WTC11 (cell line): Measurements from ENCODE around the gene CHD3. TPM values are rescaled to one million over a fixed set of nuclear protein-coding genes. Genes with fewer than 3 reads are reported as not detected.

ENCODE experiments used
- ATAC-seq: fragments of 200-7000 bp; cut with Tn5 transposase; 2 replicates; pipeline ENCODE4 v1.10.0; 2021; ENCODE audit warnings: mild to moderate bottlenecking, moderate library complexity
- CTCF ChIA-PET: fragments of 300-600 bp; sonication (Branson Sonifier 250); formaldehyde crosslinking; loops from one replicate; lab custom pipeline; 2021; ENCODE audit warnings: antibody characterized with exemption; lab: Charles Lee
- POLR2A ChIA-PET: fragments of 350-600 bp; sonication (Branson Sonifier 250); formaldehyde crosslinking; loops from one replicate; lab custom pipeline; 2021; ENCODE audit warnings: antibody characterized with exemption; lab: Charles Lee
- DNase-seq: peaks from one replicate; pipeline ENCODE4 v3.0.0; 2021; ENCODE audit warnings: low spot score
- H3K27ac Mint-ChIP-seq: 2 replicates; pipeline ENCODE4 v1.8.0; 2021; ENCODE audit warnings: mixed read lengths
- H3K27me3 Mint-ChIP-seq: 2 replicates; pipeline ENCODE4 v1.8.0; 2021; ENCODE audit warnings: low read depth, mild to moderate bottlenecking, moderate library complexity, mixed read lengths
- H3K36me3 Mint-ChIP-seq: 2 replicates; pipeline ENCODE4 v1.8.0; 2021; ENCODE audit warnings: mixed read lengths
- H3K4me1 Mint-ChIP-seq: 2 replicates; pipeline ENCODE4 v1.8.0; 2022; ENCODE audit warnings: mixed read lengths
- H3K4me3 Mint-ChIP-seq: 2 replicates; pipeline ENCODE4 v1.8.0; 2021; ENCODE audit warnings: mild to moderate bottlenecking, moderate library complexity, mixed read lengths
- H3K9me3 Mint-ChIP-seq: 2 replicates; pipeline ENCODE4 v1.8.0; 2021; ENCODE audit warnings: mixed read lengths
- ARID4B ChIP-seq: sonication (generic); formaldehyde crosslinking; IDR thresholded peaks from 2 replicates; pipeline ENCODE4 v1.8.0; 2023; ENCODE audit warnings: missing genetic modification reagents, mild to moderate bottlenecking, borderline replicate concordance
- ATF3 ChIP-seq: sonication (generic); formaldehyde crosslinking; conservative IDR thresholded peaks from 2 replicates; pipeline ENCODE4 v1.8.1; 2022; ENCODE audit warnings: mild to moderate bottlenecking, missing genetic modification reagents
- ATF6 ChIP-seq: sonication (generic); formaldehyde crosslinking; IDR thresholded peaks from 2 replicates; pipeline ENCODE4 v1.8.1; 2023; ENCODE audit warnings: mild to moderate bottlenecking, missing genetic modification reagents
- CREB1 ChIP-seq: sonication (generic); formaldehyde crosslinking; IDR thresholded peaks from 2 replicates; pipeline ENCODE4 v1.8.0; 2023; ENCODE audit warnings: mild to moderate bottlenecking, missing genetic modification reagents
- ESRRA ChIP-seq: sonication (generic); formaldehyde crosslinking; IDR thresholded peaks from 2 replicates; pipeline ENCODE4 v1.8.1; 2022; ENCODE audit warnings: mild to moderate bottlenecking, missing genetic modification reagents, borderline replicate concordance
- FOXJ3 ChIP-seq: sonication (generic); formaldehyde crosslinking; IDR thresholded peaks from 2 replicates; pipeline ENCODE4 v1.9.0; 2021; ENCODE audit warnings: missing genetic modification reagents, mild to moderate bottlenecking, borderline replicate concordance
- IRF2 ChIP-seq: sonication (generic); formaldehyde crosslinking; IDR thresholded peaks from 2 replicates; pipeline ENCODE4 v1.8.0; 2022; ENCODE audit warnings: low read depth, missing genetic modification reagents, borderline replicate concordance
- MXD4 ChIP-seq: fragments of 250-450 bp; sonication (Bioruptor Pico); IDR thresholded peaks from 2 replicates; pipeline ENCODE4 v1.8.0; 2021; ENCODE audit warnings: mild to moderate bottlenecking, moderate library complexity, borderline replicate concordance
- MYBL2 ChIP-seq: sonication (generic); formaldehyde crosslinking; IDR thresholded peaks from 2 replicates; pipeline ENCODE4 v1.8.1; 2023; ENCODE audit warnings: mild to moderate bottlenecking, moderate library complexity, missing genetic modification reagents
- NFATC4 ChIP-seq: fragments of 250-450 bp; sonication (Bioruptor Pico); IDR thresholded peaks from 2 replicates; pipeline ENCODE4 v1.9.0; 2021; ENCODE audit warnings: mild to moderate bottlenecking
- PRDM15 ChIP-seq: sonication (generic); formaldehyde crosslinking; IDR thresholded peaks from 2 replicates; pipeline ENCODE4 v1.8.0; 2022; ENCODE audit warnings: missing genetic modification reagents
- PREB ChIP-seq: sonication (generic); formaldehyde crosslinking; IDR thresholded peaks from 2 replicates; pipeline ENCODE4 v1.8.1; 2022; ENCODE audit warnings: mild to moderate bottlenecking, missing genetic modification reagents, moderate library complexity, borderline replicate concordance
- TEAD4 ChIP-seq: sonication (generic); formaldehyde crosslinking; IDR thresholded peaks from 2 replicates; pipeline ENCODE4 v1.8.0; 2022; ENCODE audit warnings: mild to moderate bottlenecking, missing genetic modification reagents
- ZBTB21 ChIP-seq: sonication (generic); formaldehyde crosslinking; IDR thresholded peaks from 2 replicates; pipeline ENCODE4 v1.8.1; 2023; ENCODE audit warnings: mild to moderate bottlenecking, missing genetic modification reagents, borderline replicate concordance
- ZNF121 ChIP-seq: sonication (generic); formaldehyde crosslinking; IDR thresholded peaks from 2 replicates; pipeline ENCODE4 v1.8.0; 2023; ENCODE audit warnings: missing genetic modification reagents
- ZNF671 ChIP-seq: fragments of 250-450 bp; sonication (Bioruptor Pico); IDR thresholded peaks from 2 replicates; pipeline ENCODE4 v1.8.0; 2021; ENCODE audit warnings: mild to moderate bottlenecking
- total RNA-seq: library from RNA; stranded (reverse); gene quantifications from 3 replicates; pipeline ENCODE4 v1.2.3, GENCODE V29; 2021
- TF ChIP-seq, protein P1 (sequence below): sonication (generic); formaldehyde crosslinking; IDR thresholded peaks from 2 replicates; pipeline ENCODE4 v1.8.1; 2022; ENCODE audit warnings: low read depth, missing genetic modification reagents, borderline replicate concordance
- TF ChIP-seq, protein P2 (sequence below): fragments of 250-450 bp; sonication (Bioruptor Pico); IDR thresholded peaks from 2 replicates; pipeline ENCODE4 v1.9.0; 2021; ENCODE audit warnings: mild to moderate bottlenecking
- TF ChIP-seq, protein P3 (sequence below): sonication (generic); formaldehyde crosslinking; IDR thresholded peaks from 2 replicates; pipeline ENCODE4 v1.8.1; 2023; ENCODE audit warnings: mild to moderate bottlenecking, moderate library complexity, missing genetic modification reagents

CHD3 gene
- total RNA-seq, 1 experiment from 2014 or later: 39.5 TPM

GRCh38 chr17:7940743-7941142 is 52.2 kb downstream of the CHD3 start:
- TF ChIP-seq ZNF671 (CRISPR knock-in tag): no peak
- TF ChIP-seq, protein P1, sequence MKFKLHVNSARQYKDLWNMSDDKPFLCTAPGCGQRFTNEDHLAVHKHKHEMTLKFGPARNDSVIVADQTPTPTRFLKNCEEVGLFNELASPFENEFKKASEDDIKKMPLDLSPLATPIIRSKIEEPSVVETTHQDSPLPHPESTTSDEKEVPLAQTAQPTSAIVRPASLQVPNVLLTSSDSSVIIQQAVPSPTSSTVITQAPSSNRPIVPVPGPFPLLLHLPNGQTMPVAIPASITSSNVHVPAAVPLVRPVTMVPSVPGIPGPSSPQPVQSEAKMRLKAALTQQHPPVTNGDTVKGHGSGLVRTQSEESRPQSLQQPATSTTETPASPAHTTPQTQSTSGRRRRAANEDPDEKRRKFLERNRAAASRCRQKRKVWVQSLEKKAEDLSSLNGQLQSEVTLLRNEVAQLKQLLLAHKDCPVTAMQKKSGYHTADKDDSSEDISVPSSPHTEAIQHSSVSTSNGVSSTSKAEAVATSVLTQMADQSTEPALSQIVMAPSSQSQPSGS (CRISPR knock-in tag): no peak
- no peak for TF ChIP-seq TEAD4 (CRISPR knock-in tag)
- TF ChIP-seq ZBTB21 (CRISPR knock-in tag): no peak
- no peak for TF ChIP-seq IRF2 (CRISPR knock-in tag)
- TF ChIP-seq ARID4B: no peak
- no peak for TF ChIP-seq FOXJ3 (CRISPR knock-in tag)
- no peak for TF ChIP-seq MXD4 (CRISPR knock-in tag)
- TF ChIP-seq CREB1 (CRISPR knock-in tag): no peak
- TF ChIP-seq PRDM15 (CRISPR knock-in tag): no peak
- no peak for TF ChIP-seq PREB (CRISPR knock-in tag)
- no peak for TF ChIP-seq NFATC4 (CRISPR knock-in tag)
- TF ChIP-seq ATF3 (CRISPR knock-in tag): no peak
- TF ChIP-seq ATF6 (CRISPR knock-in tag): no peak
- TF ChIP-seq MYBL2 (CRISPR knock-in tag): no peak
- TF ChIP-seq, protein P2, sequence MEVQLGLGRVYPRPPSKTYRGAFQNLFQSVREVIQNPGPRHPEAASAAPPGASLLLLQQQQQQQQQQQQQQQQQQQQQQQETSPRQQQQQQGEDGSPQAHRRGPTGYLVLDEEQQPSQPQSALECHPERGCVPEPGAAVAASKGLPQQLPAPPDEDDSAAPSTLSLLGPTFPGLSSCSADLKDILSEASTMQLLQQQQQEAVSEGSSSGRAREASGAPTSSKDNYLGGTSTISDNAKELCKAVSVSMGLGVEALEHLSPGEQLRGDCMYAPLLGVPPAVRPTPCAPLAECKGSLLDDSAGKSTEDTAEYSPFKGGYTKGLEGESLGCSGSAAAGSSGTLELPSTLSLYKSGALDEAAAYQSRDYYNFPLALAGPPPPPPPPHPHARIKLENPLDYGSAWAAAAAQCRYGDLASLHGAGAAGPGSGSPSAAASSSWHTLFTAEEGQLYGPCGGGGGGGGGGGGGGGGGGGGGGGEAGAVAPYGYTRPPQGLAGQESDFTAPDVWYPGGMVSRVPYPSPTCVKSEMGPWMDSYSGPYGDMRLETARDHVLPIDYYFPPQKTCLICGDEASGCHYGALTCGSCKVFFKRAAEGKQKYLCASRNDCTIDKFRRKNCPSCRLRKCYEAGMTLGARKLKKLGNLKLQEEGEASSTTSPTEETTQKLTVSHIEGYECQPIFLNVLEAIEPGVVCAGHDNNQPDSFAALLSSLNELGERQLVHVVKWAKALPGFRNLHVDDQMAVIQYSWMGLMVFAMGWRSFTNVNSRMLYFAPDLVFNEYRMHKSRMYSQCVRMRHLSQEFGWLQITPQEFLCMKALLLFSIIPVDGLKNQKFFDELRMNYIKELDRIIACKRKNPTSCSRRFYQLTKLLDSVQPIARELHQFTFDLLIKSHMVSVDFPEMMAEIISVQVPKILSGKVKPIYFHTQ (CRISPR knock-in tag): no peak
- TF ChIP-seq ESRRA (CRISPR knock-in tag): no peak
- TF ChIP-seq, protein P3, sequence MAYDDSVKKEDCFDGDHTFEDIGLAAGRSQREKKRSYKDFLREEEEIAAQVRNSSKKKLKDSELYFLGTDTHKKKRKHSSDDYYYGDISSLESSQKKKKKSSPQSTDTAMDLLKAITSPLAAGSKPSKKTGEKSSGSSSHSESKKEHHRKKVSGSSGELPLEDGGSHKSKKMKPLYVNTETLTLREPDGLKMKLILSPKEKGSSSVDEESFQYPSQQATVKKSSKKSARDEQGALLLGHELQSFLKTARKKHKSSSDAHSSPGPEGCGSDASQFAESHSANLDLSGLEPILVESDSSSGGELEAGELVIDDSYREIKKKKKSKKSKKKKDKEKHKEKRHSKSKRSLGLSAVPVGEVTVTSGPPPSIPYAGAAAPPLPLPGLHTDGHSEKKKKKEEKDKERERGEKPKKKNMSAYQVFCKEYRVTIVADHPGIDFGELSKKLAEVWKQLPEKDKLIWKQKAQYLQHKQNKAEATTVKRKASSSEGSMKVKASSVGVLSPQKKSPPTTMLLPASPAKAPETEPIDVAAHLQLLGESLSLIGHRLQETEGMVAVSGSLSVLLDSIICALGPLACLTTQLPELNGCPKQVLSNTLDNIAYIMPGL (CRISPR knock-in tag): no peak
- TF ChIP-seq ZNF121 (CRISPR knock-in tag): no peak
- DNase-seq: no peak
- no peaks in the 10 kb centered on the region for H3K9me3 Mint-ChIP-seq
- no peak overlapping the region for H3K4me3 Mint-ChIP-seq
- ChIA-PET CTCF (interaction anchor here (1.4 to 1.5 kb wide), 2 partner anchors 25 to 50 kb away, joined by 4 to 6 read pairs; no protein-coding TSS in a partner anchor), POLR2A (no interaction called here)
- peaks cover 66% of the 10 kb centered on the region for H3K36me3 Mint-ChIP-seq
- no peak overlapping the region for H3K27ac Mint-ChIP-seq
- no peaks in the 10 kb centered on the region for H3K27me3 Mint-ChIP-seq
- no peak for ATAC-seq
- H3K4me1 Mint-ChIP-seq: no peaks in the 10 kb centered on the region
